ENCODE data around the gene TNN. TPM values are rescaled to one million over a fixed set of nuclear protein-coding genes. Genes with fewer than 3 reads are reported as not detected.

Gene TNN
- total RNA-seq, 1 experiment from 2014 or later = not detected

DNA sequence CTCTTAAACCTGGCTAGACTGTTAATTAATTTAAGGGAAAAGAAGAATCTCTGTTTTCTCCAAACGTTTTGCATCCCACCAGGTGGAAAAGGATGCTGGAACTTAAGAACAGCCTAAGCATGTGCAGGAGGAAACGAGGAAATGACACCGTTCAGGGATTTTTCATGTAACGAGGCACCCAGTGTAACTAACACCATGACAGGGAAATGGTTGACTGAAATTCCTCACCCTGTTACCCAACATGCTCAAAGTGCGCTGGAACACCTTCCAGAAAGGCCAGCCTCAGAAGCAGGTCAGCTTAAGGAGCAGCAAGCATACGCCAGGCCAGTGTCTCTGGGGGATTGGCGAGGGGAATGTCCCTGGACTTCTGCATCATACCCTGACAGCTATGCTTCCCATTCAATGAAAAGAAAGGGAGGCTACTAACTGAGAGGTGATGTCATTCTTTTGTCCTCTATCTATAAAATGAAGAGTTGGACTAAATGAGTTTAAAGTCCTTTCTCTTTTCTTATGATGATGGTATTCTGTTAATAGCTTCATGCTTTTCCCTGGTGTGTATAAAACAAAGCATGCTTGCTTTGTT lies 21.6 kb downstream of the TNN start:
- no peak overlapping the region for H3K27ac ChIP-seq (ENCODE audit: low read depth, low read length, poor library complexity, severe bottlenecking)
- CTCF ChIA-PET = no interaction called here
- POLR2A ChIA-PET (ENCODE audit: low non-redundant PET) = no interaction called here

DNA sequence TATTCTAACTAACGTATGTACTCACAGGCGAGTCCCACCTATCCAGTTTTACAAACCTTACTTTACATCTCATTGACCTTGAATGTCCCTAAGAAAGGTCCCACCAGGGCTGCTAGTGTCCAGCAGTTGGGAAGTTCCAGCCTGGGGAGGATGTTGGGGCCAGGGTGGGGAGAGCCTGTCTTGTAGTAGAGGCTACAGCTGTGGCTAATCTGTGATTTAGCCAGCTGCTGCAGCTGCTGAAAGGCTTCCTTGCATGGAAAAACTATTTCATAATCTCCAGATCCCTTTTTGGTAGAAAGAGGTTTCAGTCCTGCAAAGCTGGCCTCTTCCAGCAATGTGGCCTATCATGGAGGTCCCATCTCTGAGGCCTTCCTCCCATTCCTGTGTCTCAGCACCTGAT lies 23.1 kb downstream of the TNN start:
- no peaks in the 10 kb centered on the region for H3K4me1 ChIP-seq (ENCODE audit: insufficient read depth, low read length, poor library complexity, severe bottlenecking)
- H3K27ac ChIP-seq (ENCODE audit: low read depth, low read length, poor library complexity, severe bottlenecking) = no peak overlapping the region
- TF ChIP-seq, protein P1, sequence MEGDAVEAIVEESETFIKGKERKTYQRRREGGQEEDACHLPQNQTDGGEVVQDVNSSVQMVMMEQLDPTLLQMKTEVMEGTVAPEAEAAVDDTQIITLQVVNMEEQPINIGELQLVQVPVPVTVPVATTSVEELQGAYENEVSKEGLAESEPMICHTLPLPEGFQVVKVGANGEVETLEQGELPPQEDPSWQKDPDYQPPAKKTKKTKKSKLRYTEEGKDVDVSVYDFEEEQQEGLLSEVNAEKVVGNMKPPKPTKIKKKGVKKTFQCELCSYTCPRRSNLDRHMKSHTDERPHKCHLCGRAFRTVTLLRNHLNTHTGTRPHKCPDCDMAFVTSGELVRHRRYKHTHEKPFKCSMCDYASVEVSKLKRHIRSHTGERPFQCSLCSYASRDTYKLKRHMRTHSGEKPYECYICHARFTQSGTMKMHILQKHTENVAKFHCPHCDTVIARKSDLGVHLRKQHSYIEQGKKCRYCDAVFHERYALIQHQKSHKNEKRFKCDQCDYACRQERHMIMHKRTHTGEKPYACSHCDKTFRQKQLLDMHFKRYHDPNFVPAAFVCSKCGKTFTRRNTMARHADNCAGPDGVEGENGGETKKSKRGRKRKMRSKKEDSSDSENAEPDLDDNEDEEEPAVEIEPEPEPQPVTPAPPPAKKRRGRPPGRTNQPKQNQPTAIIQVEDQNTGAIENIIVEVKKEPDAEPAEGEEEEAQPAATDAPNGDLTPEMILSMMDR (conservative IDR thresholded peaks at IDR 0.05; ENCODE audit: low read depth, low read length) = no peak
- no peak for TF ChIP-seq EZH2 (IDR thresholded peaks at IDR 0.05; ENCODE audit: borderline replicate concordance, low read depth, low read length, poor library complexity, severe bottlenecking)
- no peak for DNase-seq (ENCODE audit: low spot score)
- CTCF ChIA-PET = no interaction called here
- H3K9me3 ChIP-seq (ENCODE audit: low read depth, low read length, poor library complexity, severe bottlenecking) = no peaks in the 10 kb centered on the region
- no TSS peak for BruUV-seq (replicated peaks)
- no peaks in the 10 kb centered on the region for H3K36me3 ChIP-seq (ENCODE audit: insufficient read depth, low read length, poor library complexity, severe bottlenecking)
- intact Hi-C loops (cut with micrococcal nuclease; ENCODE audit: unreplicated experiment) = no loop called here
- POLR2A ChIA-PET (ENCODE audit: low non-redundant PET) = no interaction called here
- no peak overlapping the region for H3K4me3 ChIP-seq (ENCODE audit: low read depth, low read length, poor library complexity, severe bottlenecking)
- no peaks in the 10 kb centered on the region for H3K27me3 ChIP-seq (replicated peaks; ENCODE audit: insufficient read depth, low read depth, low read length, poor library complexity)

More for the DNA sequence above, 21.6 kb downstream of the TNN start:
- H3K27me3 ChIP-seq (replicated peaks; ENCODE audit: insufficient read depth, low read depth, low read length, poor library complexity) = no peaks in the 10 kb centered on the region
- no peaks in the 10 kb centered on the region for H3K36me3 ChIP-seq (ENCODE audit: insufficient read depth, low read length, poor library complexity, severe bottlenecking)
- intact Hi-C loops (cut with micrococcal nuclease; ENCODE audit: unreplicated experiment) = no loop called here
- BruUV-seq (replicated peaks) = no TSS peak
- H3K9me3 ChIP-seq (ENCODE audit: low read depth, low read length, poor library complexity, severe bottlenecking) = no peaks in the 10 kb centered on the region
- no peaks in the 10 kb centered on the region for H3K4me1 ChIP-seq (ENCODE audit: insufficient read depth, low read length, poor library complexity, severe bottlenecking)
- H3K4me3 ChIP-seq (ENCODE audit: low read depth, low read length, poor library complexity, severe bottlenecking) = no peak overlapping the region
- TF ChIP-seq EZH2 (IDR thresholded peaks at IDR 0.05; ENCODE audit: borderline replicate concordance, low read depth, low read length, poor library complexity, severe bottlenecking) = no peak
- TF ChIP-seq, protein P1 (conservative IDR thresholded peaks at IDR 0.05; ENCODE audit: low read depth, low read length) = no peak
- no peak for DNase-seq (ENCODE audit: low spot score)

DNA sequence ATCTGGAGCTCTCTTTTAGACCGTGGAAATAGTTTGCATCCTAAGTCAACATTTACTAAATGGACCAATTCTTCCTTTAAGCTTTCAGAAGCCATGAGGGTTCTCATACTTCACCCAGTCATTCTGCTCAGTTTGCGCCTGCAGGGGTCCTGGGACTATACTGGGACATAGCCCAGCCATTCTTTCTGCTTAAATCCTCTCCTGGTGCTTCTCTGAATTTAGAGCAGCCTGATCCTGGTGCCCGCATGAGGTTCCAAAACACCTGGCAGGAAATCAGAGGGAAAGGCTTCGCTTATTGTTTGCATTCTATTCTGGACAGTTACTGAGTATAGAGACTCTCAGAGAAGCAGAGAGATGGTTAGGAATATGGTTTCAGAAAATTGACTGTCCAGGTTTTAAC lies 27.0 kb downstream of the TNN start:
- intact Hi-C loops (cut with micrococcal nuclease; ENCODE audit: unreplicated experiment) = no loop called here

More for the DNA sequence above, 27.0 kb downstream of the TNN start:
- POLR2A ChIA-PET (ENCODE audit: low non-redundant PET) = interaction anchor here (0.7 kb wide), 1 partner anchor 1012 kb away, joined by 3 read pairs; no protein-coding TSS in a partner anchor
- no peak overlapping the region for H3K4me3 ChIP-seq (ENCODE audit: low read depth, low read length, poor library complexity, severe bottlenecking)
- H3K36me3 ChIP-seq (ENCODE audit: insufficient read depth, low read length, poor library complexity, severe bottlenecking) = no peaks in the 10 kb centered on the region
- DNase-seq (ENCODE audit: low spot score) = no peak
- H3K27me3 ChIP-seq (replicated peaks; ENCODE audit: insufficient read depth, low read depth, low read length, poor library complexity) = no peaks in the 10 kb centered on the region
- no TSS peak for BruUV-seq (replicated peaks)
- H3K9me3 ChIP-seq (ENCODE audit: low read depth, low read length, poor library complexity, severe bottlenecking) = no peaks in the 10 kb centered on the region
- H3K27ac ChIP-seq (ENCODE audit: low read depth, low read length, poor library complexity, severe bottlenecking) = no peak overlapping the region
- no peaks in the 10 kb centered on the region for H3K4me1 ChIP-seq (ENCODE audit: insufficient read depth, low read length, poor library complexity, severe bottlenecking)
- CTCF ChIA-PET = no interaction called here
- TF ChIP-seq EZH2 (IDR thresholded peaks at IDR 0.05; ENCODE audit: borderline replicate concordance, low read depth, low read length, poor library complexity, severe bottlenecking) = no peak
- TF ChIP-seq, protein P1 (conservative IDR thresholded peaks at IDR 0.05; ENCODE audit: low read depth, low read length) = no peak

Measured in A673 (cell line).